HTERT RPE-1 (cell line): Measurements from ENCODE around the gene PRICKLE2.

ENCODE experiments used
- in situ Hi-C: fragments of 300-500 bp; cut with MboI; formaldehyde crosslinking; loops from 4 replicates; pipeline ENCODE4 v1.14.3; 2020; ENCODE audit warnings: low sequenced_read_pairs

PRICKLE2 gene

DNA sequence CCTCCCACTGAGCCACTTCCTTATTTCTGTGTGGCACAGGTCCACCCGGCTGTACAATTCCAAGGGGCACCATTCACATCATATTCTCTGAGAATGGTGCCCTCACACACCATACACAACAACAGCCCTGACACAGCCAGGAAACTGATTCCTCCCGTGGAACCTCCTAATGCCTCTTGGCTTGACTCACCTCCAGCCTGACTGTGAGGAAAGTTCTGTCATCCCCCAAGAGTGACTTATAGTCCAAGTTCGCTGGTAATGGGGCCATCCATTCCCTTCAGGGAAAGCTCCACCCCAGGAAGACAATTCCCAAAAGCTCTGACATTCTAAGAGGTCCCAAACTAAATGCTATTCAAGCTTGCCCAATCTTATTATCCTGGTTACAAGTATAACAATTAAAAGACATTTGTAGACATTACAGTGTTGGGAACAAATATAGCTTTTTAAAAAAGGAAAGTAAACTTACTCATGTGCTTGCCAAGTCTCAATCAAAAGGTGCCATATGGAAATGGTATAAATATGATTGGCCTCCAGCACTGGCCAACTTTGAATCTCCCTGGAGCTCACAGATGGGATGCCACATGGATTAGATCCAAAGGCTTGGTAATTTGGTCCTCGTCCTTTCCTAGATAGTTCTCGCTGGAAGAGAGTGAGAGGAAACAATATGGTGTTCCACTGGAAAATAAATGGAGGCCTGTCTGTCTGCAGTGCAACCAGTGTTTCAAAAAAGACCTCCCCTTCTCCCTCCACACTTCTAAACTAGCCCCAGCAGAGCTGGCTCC lies 145.7 kb downstream of the PRICKLE2 start:
- in situ Hi-C loops = no loop called here

DNA sequence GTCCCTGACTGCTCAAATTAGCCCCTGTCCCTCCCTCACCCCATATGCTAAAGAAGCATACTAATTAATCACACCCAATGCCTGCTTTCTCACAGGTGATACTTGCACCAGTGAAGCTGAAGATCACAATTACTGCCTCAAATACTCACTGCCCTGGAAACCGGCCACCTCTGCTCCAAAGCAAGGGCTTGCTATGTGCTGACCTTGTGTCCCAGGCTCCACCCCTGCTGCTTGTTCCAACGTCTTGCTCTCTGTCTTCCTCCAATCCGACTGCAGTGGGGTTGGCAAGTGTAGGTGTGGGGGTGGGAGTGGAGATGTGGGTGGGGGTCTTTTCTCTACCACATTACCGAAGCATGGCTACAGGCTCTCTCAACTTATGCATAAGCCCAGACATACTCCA lies 146.3 kb downstream of the PRICKLE2 start:
- in situ Hi-C loops = no loop called here

GRCh38 chr3:64074895-64075679 lies 150.2 kb downstream of the PRICKLE2 start:
- in situ Hi-C loops = no loop called here

GRCh38 chr3:64074060-64074459 lies 151.2 kb downstream of the PRICKLE2 start:
- in situ Hi-C loops = no loop called here

- in situ Hi-C loops = no loop called here
Observed at GRCh38 chr3:64073158-64073761, 152.0 kb downstream of the PRICKLE2 start.

DNA sequence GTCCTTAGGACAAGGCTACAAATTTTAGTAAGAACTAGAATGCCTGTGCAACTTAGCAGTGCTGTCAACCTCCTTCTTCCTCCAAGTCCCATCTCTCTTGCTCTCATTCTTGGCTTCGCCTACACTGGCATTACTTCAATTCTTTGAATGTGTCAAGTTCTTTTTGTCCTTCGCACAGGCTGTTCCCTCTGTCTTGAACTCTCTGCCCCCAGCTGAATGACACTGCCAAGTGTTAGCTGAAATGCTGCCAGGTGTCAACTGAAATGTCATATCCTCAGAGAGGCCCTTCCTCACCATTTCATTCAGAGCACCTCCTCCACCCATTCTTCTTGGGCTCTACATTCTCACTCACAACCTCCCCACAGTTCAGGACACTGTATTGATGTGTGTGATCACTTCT lies 153.1 kb downstream of the PRICKLE2 start:
- in situ Hi-C loops = no loop called here

GRCh38 chr3:64070704-64071103 lies 154.6 kb downstream of the PRICKLE2 start:
- in situ Hi-C loops = no loop called here

GRCh38 chr3:64067506-64068346 lies 157.5 kb downstream of the PRICKLE2 start:
- in situ Hi-C loops = no loop called here

DNA sequence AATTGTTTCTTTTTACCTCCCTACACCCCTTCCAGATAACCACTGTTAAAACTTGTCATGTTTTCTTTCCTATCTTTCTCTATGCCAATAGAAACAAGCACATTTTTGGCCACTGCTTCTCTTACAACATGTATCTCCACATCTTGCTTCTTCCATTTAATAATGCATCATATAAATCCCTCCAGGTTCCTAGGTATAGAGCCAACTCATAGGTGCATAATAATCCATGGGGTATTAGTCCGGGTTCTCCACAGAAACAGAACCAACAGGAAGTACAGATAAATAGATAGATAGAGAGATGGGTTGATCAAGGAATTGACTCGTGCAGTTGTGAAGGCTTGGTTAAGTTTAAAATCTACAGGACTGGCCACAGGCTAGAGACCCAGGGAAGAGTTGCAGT lies 160.5 kb downstream of the PRICKLE2 start:
- in situ Hi-C loops = no loop called here

- in situ Hi-C loops = no loop called here
Observed at GRCh38 chr3:64063983-64064438, 161.3 kb downstream of the PRICKLE2 start.

DNA sequence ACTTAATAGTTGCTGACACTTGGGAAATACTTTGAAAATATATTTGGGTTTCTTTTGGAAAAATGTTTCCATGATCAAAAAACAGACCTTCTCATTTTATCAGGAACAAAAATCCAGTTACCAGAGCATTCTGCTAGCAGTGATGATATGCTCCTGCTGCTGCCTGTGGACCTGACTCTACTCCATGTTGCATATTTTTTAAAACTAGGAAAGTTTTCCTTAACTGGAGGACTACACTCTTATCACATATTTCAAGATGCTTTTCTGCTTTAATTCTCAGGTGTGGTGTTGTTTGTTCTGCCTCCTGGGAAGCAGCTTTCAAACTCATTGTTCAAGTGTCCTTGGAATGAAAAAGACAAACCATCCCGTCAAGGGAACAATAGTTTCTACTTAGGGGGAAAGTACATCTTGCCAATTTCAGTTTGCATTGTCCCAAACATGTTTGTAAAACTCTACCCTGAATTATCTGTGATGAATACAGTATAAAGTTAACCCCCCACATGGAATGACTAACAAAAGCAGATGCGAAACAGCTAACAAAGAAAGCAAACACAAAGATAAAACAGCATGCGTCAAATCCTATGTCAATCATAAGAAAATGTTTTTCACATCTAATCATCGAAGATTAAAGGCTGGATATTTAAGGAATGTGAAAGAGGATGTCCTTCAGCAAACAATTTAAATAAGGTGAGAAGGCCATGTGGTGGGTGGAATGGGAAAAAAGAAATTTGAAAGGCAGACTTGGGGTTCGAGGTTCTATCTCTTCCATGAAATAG lies 161.9 kb downstream of the PRICKLE2 start:
- in situ Hi-C loops = no loop called here

DNA sequence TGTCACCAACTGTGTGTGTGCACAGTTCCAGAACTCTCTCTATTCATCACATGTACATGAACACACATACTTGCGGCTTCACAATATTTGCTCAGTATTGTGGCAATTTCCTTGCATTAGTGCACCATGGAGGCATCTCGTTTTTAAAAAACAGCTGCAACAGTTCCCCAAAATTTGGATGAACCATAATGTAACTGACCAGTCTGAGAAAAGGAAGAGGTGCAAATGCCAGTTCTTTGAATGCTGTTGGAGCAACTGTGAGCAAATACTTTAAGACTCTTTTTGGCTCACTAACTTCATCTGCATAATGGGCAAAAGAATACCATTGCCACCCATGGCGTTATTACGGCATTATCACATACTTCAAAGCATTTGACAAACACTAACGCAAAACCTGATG lies 163.6 kb downstream of the PRICKLE2 start:
- in situ Hi-C loops = no loop called here

- in situ Hi-C loops = no loop called here
Observed at GRCh38 chr3:64059484-64060175, 165.6 kb downstream of the PRICKLE2 start.

GRCh38 chr3:64058566-64058965 lies 166.7 kb downstream of the PRICKLE2 start:
- in situ Hi-C loops = no loop called here

DNA sequence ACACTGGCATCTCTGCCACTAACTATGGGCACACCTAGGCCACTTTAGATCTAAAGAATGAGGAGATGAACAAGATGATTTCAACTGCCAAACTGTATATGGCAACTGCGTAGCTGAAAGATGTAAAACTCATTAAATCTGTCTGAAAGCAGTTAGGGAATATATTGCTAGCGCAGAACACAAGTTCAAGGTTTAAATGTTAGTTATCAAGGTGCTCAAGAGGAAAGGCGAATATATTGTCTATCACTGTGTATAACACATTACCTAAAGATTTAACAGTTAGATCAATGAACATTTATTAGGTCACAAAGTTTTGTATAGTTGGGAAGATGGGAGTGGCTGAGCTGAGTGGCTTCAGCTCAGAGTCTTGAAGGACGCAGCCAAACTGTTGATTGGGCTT lies 168.0 kb downstream of the PRICKLE2 start:
- in situ Hi-C loops = no loop called here

GRCh38 chr3:64056606-64057180 lies 168.6 kb downstream of the PRICKLE2 start:
- in situ Hi-C loops = no loop called here

DNA sequence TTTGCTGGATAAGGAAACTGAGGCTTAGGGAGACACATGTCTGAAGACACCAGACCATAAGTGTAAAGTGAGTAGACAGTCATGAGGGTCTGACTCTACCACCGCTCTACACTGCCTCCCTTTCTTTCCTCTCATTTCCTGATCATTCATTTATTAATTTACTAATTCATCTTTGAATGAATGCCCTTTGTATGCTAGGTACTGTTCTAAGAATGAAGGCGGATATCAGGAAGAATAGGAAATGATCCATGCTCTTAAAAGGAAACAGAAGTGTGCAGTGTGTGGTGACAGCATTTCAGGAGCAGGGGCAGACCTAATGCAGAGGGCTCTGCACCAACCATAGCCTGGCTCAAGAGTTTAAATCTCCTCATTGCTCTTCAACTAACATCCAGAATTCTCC lies 170.2 kb downstream of the PRICKLE2 start:
- in situ Hi-C loops = no loop called here

DNA sequence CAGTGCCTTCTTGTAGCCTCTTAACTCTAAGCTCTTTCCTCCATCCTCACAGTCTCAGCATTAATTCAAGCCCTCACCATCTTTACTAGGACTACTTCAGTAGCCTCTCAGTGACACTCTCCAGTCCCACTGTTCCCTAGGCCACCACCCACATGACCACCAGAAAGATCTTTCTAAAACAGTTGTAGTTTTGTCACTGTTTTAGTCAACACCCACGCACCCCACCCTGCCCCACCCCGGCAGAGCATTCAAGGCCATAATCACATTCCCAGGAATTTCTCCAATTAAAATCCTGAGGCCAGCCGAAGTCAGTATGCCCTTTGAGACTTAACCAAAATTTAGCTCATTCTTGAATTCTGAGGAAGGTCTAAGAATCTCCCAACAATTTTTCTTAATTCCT lies 170.8 kb downstream of the PRICKLE2 start:
- in situ Hi-C loops = no loop called here

GRCh38 chr3:64053581-64053980 lies 171.7 kb downstream of the PRICKLE2 start:
- in situ Hi-C loops = no loop called here
